Measurements from ENCODE around the gene SHMT2. TPM values are rescaled to one million over a fixed set of nuclear protein-coding genes. Genes with fewer than 3 reads are reported as not detected.

The SHMT2 gene
- total and polyA plus RNA-seq, 2 donors (not counting 3 experiments of a cell fraction or from before 2014, with no cell fraction given), result 155 to 243 TPM

- Histone ChIP-seq H3K79me2 (ENCODE audit: control insufficient read depth, insufficient read depth, low read length) (no peaks in the 10 kb centered on the region), H3K27me3 (ENCODE audit: control insufficient read depth in 2 of 2, insufficient read depth in 2 of 2, low read length in 2 of 2) (peaks cover 31 to 37% of the 10 kb centered on the region in 2 experiments), H3K4me2 (ENCODE audit: insufficient read depth, low read length) (no peak overlapping the region), H3K9me3 (replicated peaks; ENCODE audit: control insufficient read depth, insufficient read depth, low read length) (no peaks in the 10 kb centered on the region), H2AFZ (ENCODE audit: low read depth, low read length) (no peak overlapping the region), H3K9ac (replicated peaks; ENCODE audit: extremely low read depth, insufficient read depth, low read length) (no peak overlapping the region), H3K27ac (ENCODE audit: insufficient read depth, low read depth, low read length) (no peak overlapping the region), H4K20me1 (replicated peaks; ENCODE audit: control insufficient read depth, extremely low read depth, insufficient read depth, low read length) (no peaks in the 10 kb centered on the region), H3K4me3 (replicated peaks in 1 of 3; ENCODE audit: insufficient read depth in 1 of 3, low read depth in 1 of 3, low read length in 3 of 3) (no peak overlapping the region), H3K4me1 (ENCODE audit: control insufficient read depth, extremely low read depth, insufficient read depth, low read length) (peaks cover 2% of the 10 kb centered on the region), H3K36me3 (ENCODE audit: control insufficient read depth in 2 of 2, extremely low read depth in 1 of 2, insufficient read depth in 2 of 2, low read length in 2 of 2) (no peaks in the 10 kb centered on the region), H3K9me1 (replicated peaks; ENCODE audit: control insufficient read depth, extremely low read depth, insufficient read depth, low read length) (no peaks in the 10 kb centered on the region)
- dilution Hi-C loops (cut with MboI; ENCODE audit: extremely low pct_ligation_motif_present, low sequenced_read_pairs) (no loop called here), intact Hi-C loops (cut with micrococcal nuclease) (loop anchor here (1.0 kb wide), 2 partner anchors 31 to 241 kb away; no protein-coding TSS in a partner anchor)
- BruUV-seq (replicated peaks), result no TSS peak
- TF ChIP-seq EZH2 (IDR thresholded peaks at IDR 0.05; ENCODE audit: borderline replicate concordance, low read depth, low read length, severe bottlenecking) (no peak), JUN (IDR thresholded peaks at IDR 0.05; ENCODE audit: borderline replicate concordance, insufficient read depth, insufficient read length, low read depth) (no peak), POLR2A (IDR thresholded peaks at IDR 0.05; ENCODE audit: low read depth, low read length) (no peak), MYC (IDR thresholded peaks at IDR 0.05; ENCODE audit: low read depth, low read length) (no peak)
- POLR2A ChIA-PET, result interaction anchor here (1.0 kb wide), 1 partner anchor 17 kb away, joined by 11 read pairs; the partner anchor contains the start of gene SHMT2
- CTCF ChIA-PET, result interaction anchor here (0.6 to 4.7 kb wide), 18 partner anchors 9 to 240 kb away, joined by 3 to 214 read pairs (median 5); partner anchors contain the start of genes LRP1, SHMT2 and STAC3
- DNase-seq (ENCODE audit: low read depth, low spot score) (no peak), FAIRE-seq (no peak)
Observed at GRCh38 chr12:57212701-57213057, 16.8 kb upstream of the SHMT2 start.

- Histone ChIP-seq H3K27ac (ENCODE audit: insufficient read depth, low read depth, low read length) (no peak overlapping the region), H3K4me2 (ENCODE audit: insufficient read depth, low read length) (no peak overlapping the region), H3K4me3 (replicated peaks in 1 of 3; ENCODE audit: insufficient read depth in 1 of 3, low read depth in 1 of 3, low read length in 3 of 3) (no peak overlapping the region), H4K20me1 (replicated peaks; ENCODE audit: control insufficient read depth, extremely low read depth, insufficient read depth, low read length) (no peaks in the 10 kb centered on the region), H3K4me1 (ENCODE audit: control insufficient read depth, extremely low read depth, insufficient read depth, low read length) (peaks cover 2% of the 10 kb centered on the region), H3K9me1 (replicated peaks; ENCODE audit: control insufficient read depth, extremely low read depth, insufficient read depth, low read length) (no peaks in the 10 kb centered on the region), H3K36me3 (ENCODE audit: control insufficient read depth in 2 of 2, extremely low read depth in 1 of 2, insufficient read depth in 2 of 2, low read length in 2 of 2) (no peaks in the 10 kb centered on the region), H3K27me3 (ENCODE audit: control insufficient read depth in 2 of 2, insufficient read depth in 2 of 2, low read length in 2 of 2) (peaks cover 37 to 42% of the 10 kb centered on the region in 2 experiments), H3K79me2 (ENCODE audit: control insufficient read depth, insufficient read depth, low read length) (no peaks in the 10 kb centered on the region), H3K9me3 (replicated peaks; ENCODE audit: control insufficient read depth, insufficient read depth, low read length) (no peaks in the 10 kb centered on the region), H2AFZ (ENCODE audit: low read depth, low read length) (no peak overlapping the region), H3K9ac (replicated peaks; ENCODE audit: extremely low read depth, insufficient read depth, low read length) (no peak overlapping the region)
- peak; percentile 89 for FAIRE-seq
- no TSS peak for BruUV-seq (replicated peaks)
- TF ChIP-seq POLR2AphosphoS5 (IDR thresholded peaks at IDR 0.05; ENCODE audit: insufficient read depth, low read depth, low read length) (no peak), MYC (IDR thresholded peaks at IDR 0.05; ENCODE audit: low read depth, low read length) (peak; percentile 75), FOS (IDR thresholded peaks at IDR 0.05; ENCODE audit: borderline replicate concordance, insufficient read depth, low read length) (no peak), CTCF (IDR thresholded peaks at IDR 0.05; ENCODE audit: extremely low read depth in 1 of 2, insufficient read depth in 1 of 2, low read depth in 1 of 2, low read length in 2 of 2) (peak; percentile 96 to 98), POLR2A (IDR thresholded peaks at IDR 0.05; ENCODE audit: low read depth, low read length) (no peak), GATA2 (IDR thresholded peaks at IDR 0.05; ENCODE audit: insufficient read depth, insufficient read length, low read depth, low read length) (no peak), JUN (IDR thresholded peaks at IDR 0.05; ENCODE audit: borderline replicate concordance, insufficient read depth, insufficient read length, low read depth) (no peak), MAX (IDR thresholded peaks at IDR 0.05; ENCODE audit: insufficient read depth, insufficient read length) (peak; percentile 35)
- CTCF ChIA-PET, result interaction anchor here (0.6 to 4.7 kb wide), 27 partner anchors 8 to 659 kb away, joined by 3 to 214 read pairs (median 4); partner anchors contain the start of genes LRP1, SHMT2 and STAC3
- intact Hi-C loops (cut with micrococcal nuclease), result loop anchor here (1.0 kb wide), 2 partner anchors 30 to 240 kb away; no protein-coding TSS in a partner anchor
- POLR2A ChIA-PET, result interaction anchor here (0.6 to 1.0 kb wide), 3 partner anchors 17 to 67 kb away, joined by 3 to 11 read pairs (median 4); partner anchors contain the start of gene SHMT2
- dilution Hi-C loops (cut with MboI; ENCODE audit: extremely low pct_ligation_motif_present, low sequenced_read_pairs), result no loop called here
- DNase-seq (ENCODE audit: low read depth, low spot score), result peak; percentile 82
Observed at GRCh38 chr12:57213058-57213715, 16.3 kb upstream of the SHMT2 start.
